ENCODE results near the gene GSTT4. TPM values are rescaled to one million over a fixed set of nuclear protein-coding genes. Genes with fewer than 3 reads are reported as not detected.

GSTT4 gene
- total and polyA plus RNA-seq, 9 of the 15 experiments (the other 6 are each of a cell fraction or from before 2014, with no cell fraction given) = not detected

DNA sequence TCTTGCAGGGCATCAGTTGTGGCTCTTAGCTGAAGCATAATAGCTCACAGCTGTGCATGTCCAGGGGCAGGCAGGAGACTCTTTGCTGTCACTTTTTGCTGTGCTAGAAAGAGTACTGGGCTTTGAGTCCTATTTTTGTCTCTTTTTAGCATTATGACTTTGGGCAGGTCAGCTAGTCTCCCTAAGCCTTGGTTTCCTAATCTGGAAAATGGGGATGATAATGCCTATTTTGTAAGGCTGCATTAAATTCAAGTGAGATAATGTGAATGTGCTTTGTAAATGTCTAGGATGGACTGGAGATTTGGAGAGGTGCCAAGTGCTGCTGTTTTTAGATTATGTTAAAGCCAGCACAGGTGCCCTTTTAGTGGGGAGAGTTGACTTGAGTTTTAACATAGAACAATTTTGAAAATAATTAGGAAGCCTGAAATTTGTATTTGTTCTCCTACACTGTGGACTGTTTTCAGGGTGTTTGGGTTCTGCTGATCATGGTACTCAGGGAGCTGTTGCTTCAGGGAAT, 25.0 kb upstream of the GSTT4 start:
- Histone ChIP-seq H3K4me2 (ENCODE audit: insufficient read depth, low read length) (no peak overlapping the region), H3K9me3 (replicated peaks; ENCODE audit: control insufficient read depth, insufficient read depth, low read depth, low read length) (no peaks in the 10 kb centered on the region), H3K79me2 (ENCODE audit: control insufficient read depth, insufficient read depth, low read length) (peaks cover 92% of the 10 kb centered on the region), H3K9me1 (ENCODE audit: control insufficient read depth, insufficient read depth, low read length) (no peaks in the 10 kb centered on the region), H3K9ac (ENCODE audit: insufficient read depth in 1 of 2, low read depth in 2 of 2, low read length in 2 of 2) (no peak overlapping the region), H3K36me3 (ENCODE audit: control insufficient read depth, insufficient read depth, low read length) (peaks cover 12% of the 10 kb centered on the region; the same call in 2 of the 3 replicates), H2AFZ (ENCODE audit: low read depth, low read length) (no peak overlapping the region), H3K27me3 (ENCODE audit: control insufficient read depth in 2 of 2, insufficient read depth in 2 of 2, low read length in 2 of 2) (no peaks in the 10 kb centered on the region), H3K4me3 (no peak overlapping the region), H4K20me1 (replicated peaks; ENCODE audit: control insufficient read depth, insufficient read depth, low read length) (peaks cover 10% of the 10 kb centered on the region), H3K4me1 (replicated peaks in 1 of 2; ENCODE audit: control insufficient read depth in 2 of 2, insufficient read depth in 2 of 2, low read length in 2 of 2) (no peaks in the 10 kb centered on the region; a peak in 3 of 5 replicates), H3K27ac (ENCODE audit: extremely low read depth, low read depth, low read length) (no peak overlapping the region)
- FAIRE-seq (no peak), DNase-seq (ENCODE audit: extremely low read depth in 1 of 4, low spot score in 3 of 4) (no peak), ATAC-seq (no peak)
- intact Hi-C loops (cut with micrococcal nuclease) = no loop called here
- in situ Hi-C loops (cut with MboI) = no loop called here
- TF ChIP-seq NFIC (IDR thresholded peaks at IDR 0.05) (peak; percentile 64), RBM25 (IDR thresholded peaks at IDR 0.05; ENCODE audit: low read depth, low read length, severe bottlenecking) (peak; percentile 59), ZNF707 (CRISPR knock-in tag; conservative IDR thresholded peaks at IDR 0.05) (no peak), ADNP (tag; IDR thresholded peaks at IDR 0.05) (0 out of 2 replicates have a peak, but pooled peaks have one; percentile 31)
- ChIA-PET POLR2A (interaction anchor here (0.6 kb wide), 1 partner anchor 7 kb away, joined by 3 read pairs; no protein-coding TSS in a partner anchor), CTCF (ENCODE audit: low intra/inter-chr PET ratio) (no interaction called here)
- BruUV-seq (replicated peaks) = no TSS peak

DNA sequence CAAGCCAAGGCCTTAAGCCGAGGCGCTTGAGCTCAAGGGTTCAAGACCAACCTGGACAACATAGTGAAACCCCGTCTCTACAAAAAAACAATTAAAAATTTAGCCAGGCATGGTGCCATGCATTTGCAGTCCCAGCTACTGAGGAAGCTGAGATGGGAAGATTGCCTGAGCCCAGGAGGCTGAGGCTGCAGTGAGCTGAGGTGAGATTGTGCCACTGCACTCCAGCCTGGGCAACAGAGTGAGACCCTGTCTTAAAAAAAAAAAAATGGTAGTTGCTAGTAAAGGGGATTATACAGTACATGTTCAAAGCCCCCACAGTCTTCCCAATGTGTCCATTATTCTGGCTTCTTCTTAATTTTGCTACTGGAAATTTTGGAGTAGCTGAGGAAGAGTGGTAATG, 24.1 kb upstream of the GSTT4 start:
- Histone ChIP-seq H4K20me1 (replicated peaks; ENCODE audit: control insufficient read depth, insufficient read depth, low read length) (peaks cover 10% of the 10 kb centered on the region), H3K27me3 (ENCODE audit: control insufficient read depth in 2 of 2, insufficient read depth in 2 of 2, low read length in 2 of 2) (no peaks in the 10 kb centered on the region), H3K27ac (ENCODE audit: extremely low read depth, low read depth, low read length) (no peak overlapping the region), H3K4me3 (no peak overlapping the region), H2AFZ (ENCODE audit: low read depth, low read length) (no peak overlapping the region), H3K4me2 (ENCODE audit: insufficient read depth, low read length) (no peak overlapping the region), H3K4me1 (replicated peaks in 1 of 2; ENCODE audit: control insufficient read depth in 2 of 2, insufficient read depth in 2 of 2, low read length in 2 of 2) (no peaks in the 10 kb centered on the region; a peak in 3 of 5 replicates), H3K9me3 (replicated peaks; ENCODE audit: control insufficient read depth, insufficient read depth, low read depth, low read length) (no peaks in the 10 kb centered on the region), H3K79me2 (ENCODE audit: control insufficient read depth, insufficient read depth, low read length) (peaks cover 93% of the 10 kb centered on the region), H3K9me1 (ENCODE audit: control insufficient read depth, insufficient read depth, low read length) (no peaks in the 10 kb centered on the region), H3K36me3 (ENCODE audit: control insufficient read depth, insufficient read depth, low read length) (peaks cover 8% of the 10 kb centered on the region; the same call in 1 of the 3 replicates), H3K9ac (ENCODE audit: insufficient read depth in 1 of 2, low read depth in 2 of 2, low read length in 2 of 2) (no peak overlapping the region)
- ATAC-seq = no peak
- POLR2A ChIA-PET = interaction anchor here (0.6 kb wide), 1 partner anchor 20 kb away, joined by 3 read pairs; no protein-coding TSS in a partner anchor
- no peak for DNase-seq (ENCODE audit: extremely low read depth in 1 of 4, low spot score in 3 of 4)
- in situ Hi-C loops (cut with MboI) = no loop called here
- intact Hi-C loops (cut with micrococcal nuclease) = no loop called here
- no TSS peak for BruUV-seq (replicated peaks)
- no peak for TF ChIP-seq SRSF9 (IDR thresholded peaks at IDR 0.05; ENCODE audit: borderline replicate concordance, low read depth, low read length)
- TF ChIP-seq BCOR (IDR thresholded peaks at IDR 0.05) = no peak
- TF ChIP-seq CBX8 (IDR thresholded peaks at IDR 0.05; ENCODE audit: borderline replicate concordance, extremely low read depth, low read depth, low read length, poor library complexity, severe bottlenecking) = no peak
- no peak for TF ChIP-seq NFE2L1 (tag; IDR thresholded peaks at IDR 0.05; ENCODE audit: borderline replicate concordance, low read depth)
- FAIRE-seq = no peak
- CTCF ChIA-PET (ENCODE audit: low intra/inter-chr PET ratio) = no interaction called here
- 71% methylated on average over 1 of the region's 3 CpGs for WGBS (ENCODE audit: insufficient coverage, low coverage, missing lambda C conversion rate)

Data from K562 (cell line).